Duodenal mucosa (tissue), 2 donors: ENCODE data around the gene SLC18A2.

Experiments used
- H3K27ac ChIP-seq: one replicate; pipeline ENCODE4 v1.7.0; 2013; ENCODE audit warnings: low read depth, low read length
- H3K27me3 ChIP-seq, 2 donors: one replicate each; pipeline ENCODE4 v1.7.0; 2013; ENCODE audit warnings: low read length in 2 of 2, control low read depth in 1 of 2; ENCODE audit not compliant: insufficient read depth in 2 of 2, control insufficient read depth in 1 of 2
- H3K36me3 ChIP-seq, 2 donors: one replicate each; pipeline ENCODE4 v1.7.0; 2013; ENCODE audit warnings: low read length in 2 of 2, control low read depth in 1 of 2; ENCODE audit not compliant: insufficient read depth in 2 of 2, control insufficient read depth in 1 of 2
- H3K4me1 ChIP-seq, 2 donors: one replicate each; pipeline ENCODE4 v1.7.0; 2013; ENCODE audit warnings: low read length in 2 of 2, control low read depth in 1 of 2; ENCODE audit not compliant: insufficient read depth in 2 of 2, control insufficient read depth in 1 of 2
- H3K4me3 ChIP-seq, 2 donors: one replicate each; pipeline ENCODE4 v1.7.0; 2013; ENCODE audit warnings: low read length in 2 of 2, low read depth in 1 of 2
- H3K9ac ChIP-seq, 2 donors: one replicate each; pipeline ENCODE4 v1.7.0; 2013; ENCODE audit warnings: low read length in 2 of 2, low read depth in 1 of 2
- H3K9me3 ChIP-seq, 2 donors: one replicate each; pipeline ENCODE4 v1.7.0; 2013; ENCODE audit warnings: low read length in 2 of 2, control low read depth in 1 of 2; ENCODE audit not compliant: control insufficient read depth in 1 of 2

The SLC18A2 gene

GRCh38 chr10:117250411-117250810 is 9.5 kb downstream of the SLC18A2 start:
- H3K4me3 ChIP-seq, result no peak overlapping the region
- no peaks in the 10 kb centered on the region for H3K4me1 ChIP-seq
- no peaks in the 10 kb centered on the region for H3K36me3 ChIP-seq
- no peak overlapping the region for H3K27ac ChIP-seq
- no peaks in the 10 kb centered on the region for H3K9me3 ChIP-seq
- no peak overlapping the region for H3K9ac ChIP-seq
- peaks cover 12 to 13% of the 10 kb centered on the region in 2 donors for H3K27me3 ChIP-seq

DNA sequence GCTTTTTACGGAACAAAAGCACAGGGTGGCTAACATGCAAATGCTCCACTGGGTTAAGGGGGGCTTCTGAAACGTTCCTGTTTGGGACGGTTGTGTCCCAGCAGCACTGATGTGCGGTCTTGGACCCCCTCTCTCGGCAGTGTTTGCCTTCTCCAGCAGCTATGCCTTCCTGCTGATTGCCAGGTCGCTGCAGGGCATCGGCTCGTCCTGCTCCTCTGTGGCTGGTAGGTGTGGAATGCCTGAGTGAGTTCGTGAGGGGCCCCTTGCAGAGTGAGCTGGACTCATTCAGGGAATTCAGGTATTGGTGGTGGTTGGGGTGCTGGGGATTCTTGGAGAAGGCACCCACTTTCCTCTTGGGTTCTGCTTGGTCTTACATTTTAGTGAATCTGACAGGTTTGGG is 13.0 kb downstream of the SLC18A2 start:
- no peaks in the 10 kb centered on the region for H3K36me3 ChIP-seq
- no peaks in the 10 kb centered on the region for H3K9me3 ChIP-seq
- peaks cover 5 to 11% of the 10 kb centered on the region in 2 donors for H3K27me3 ChIP-seq
- no peaks in the 10 kb centered on the region for H3K4me1 ChIP-seq
- no peak overlapping the region for H3K27ac ChIP-seq
- H3K4me3 ChIP-seq, result no peak overlapping the region
- no peak overlapping the region for H3K9ac ChIP-seq

GRCh38 chr10:117254338-117254737 is 13.4 kb downstream of the SLC18A2 start:
- Histone ChIP-seq H3K27ac (no peak overlapping the region), H3K9me3 (no peaks in the 10 kb centered on the region), H3K27me3 (peaks cover 6% of the 10 kb centered on the region in 2 donors), H3K36me3 (no peaks in the 10 kb centered on the region), H3K4me1 (peaks cover 0 to 2% of the 10 kb centered on the region in 2 donors), H3K9ac (no peak overlapping the region), H3K4me3 (no peak overlapping the region)

DNA sequence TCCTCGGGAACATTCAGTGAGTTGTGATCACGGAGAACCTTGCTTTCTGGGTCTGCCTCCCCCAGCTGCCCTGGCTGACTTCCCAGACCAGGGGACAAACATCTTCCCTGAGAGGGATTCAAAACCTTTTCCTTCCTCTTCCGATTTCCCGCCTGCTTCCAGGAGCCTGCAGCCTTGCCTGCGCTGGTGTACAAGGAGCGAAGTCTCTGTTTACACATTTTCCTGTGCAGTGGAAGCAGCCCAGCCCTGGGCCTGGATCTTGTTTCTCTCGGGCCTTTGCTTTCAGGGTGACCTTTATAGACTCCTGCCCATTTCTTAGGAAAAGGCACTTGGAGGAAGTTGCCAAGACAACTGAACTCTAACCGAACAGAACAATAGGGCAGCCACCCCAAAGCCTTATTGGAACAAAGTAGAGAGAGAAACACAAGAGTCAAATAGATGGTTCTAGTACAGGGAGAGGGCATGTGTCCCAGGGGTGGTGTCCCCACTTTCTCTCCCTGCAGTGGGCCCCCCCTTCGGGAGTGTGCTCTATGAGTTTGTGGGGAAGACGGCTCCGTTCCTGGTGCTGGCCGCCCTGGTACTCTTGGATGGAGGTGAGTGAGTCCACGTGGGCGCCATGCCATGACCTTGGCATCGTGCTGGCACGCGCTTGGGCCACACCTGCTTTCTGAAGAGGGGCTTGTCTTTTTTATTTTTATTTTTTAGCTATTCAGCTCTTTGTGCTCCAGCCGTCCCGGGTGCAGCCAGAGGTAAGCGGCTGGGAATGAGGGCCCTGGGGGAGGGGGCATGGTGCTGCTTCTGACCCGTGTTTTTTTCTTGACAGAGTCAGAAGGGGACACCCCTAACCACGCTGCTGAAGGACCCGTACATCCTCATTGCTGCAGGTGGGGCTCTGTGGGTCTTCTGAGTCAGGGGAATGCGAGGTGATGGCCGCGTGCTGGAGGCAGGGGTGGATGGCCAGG is 14.1 kb downstream of the SLC18A2 start:
- Histone ChIP-seq H3K36me3 (no peaks in the 10 kb centered on the region), H3K27me3 (peaks cover 6 to 8% of the 10 kb centered on the region in 2 donors)

GRCh38 chr10:117255835-117256460 is 15.0 kb downstream of the SLC18A2 start:
- peaks cover 3 to 12% of the 10 kb centered on the region in 2 donors for H3K27me3 ChIP-seq
- H3K4me3 ChIP-seq, result no peak overlapping the region
- H3K36me3 ChIP-seq, result no peaks in the 10 kb centered on the region
- no peaks in the 10 kb centered on the region for H3K9me3 ChIP-seq
- H3K4me1 ChIP-seq, result peaks cover 0 to 6% of the 10 kb centered on the region in 2 donors
- H3K27ac ChIP-seq, result no peak overlapping the region
- no peak overlapping the region for H3K9ac ChIP-seq

More for the DNA sequence above, 14.1 kb downstream of the SLC18A2 start:
- no peaks in the 10 kb centered on the region for H3K9me3 ChIP-seq
- no peak overlapping the region for H3K27ac ChIP-seq
- no peak overlapping the region for H3K9ac ChIP-seq
- H3K4me3 ChIP-seq, result no peak overlapping the region
- peaks cover 0 to 6% of the 10 kb centered on the region in 2 donors for H3K4me1 ChIP-seq

GRCh38 chr10:117256910-117257309 is 16.0 kb downstream of the SLC18A2 start:
- no peak overlapping the region for H3K4me3 ChIP-seq
- H3K36me3 ChIP-seq, result no peaks in the 10 kb centered on the region
- peaks cover 0 to 6% of the 10 kb centered on the region in 2 donors for H3K4me1 ChIP-seq
- no peak overlapping the region for H3K27ac ChIP-seq
- no peak overlapping the region for H3K9ac ChIP-seq
- no peaks in the 10 kb centered on the region for H3K9me3 ChIP-seq
- peaks cover 3 to 12% of the 10 kb centered on the region in 2 donors for H3K27me3 ChIP-seq

GRCh38 chr10:117257721-117258120 is 16.8 kb downstream of the SLC18A2 start:
- H3K36me3 ChIP-seq, result no peaks in the 10 kb centered on the region
- H3K9me3 ChIP-seq, result no peaks in the 10 kb centered on the region
- H3K4me1 ChIP-seq, result peaks cover 0 to 6% of the 10 kb centered on the region in 2 donors
- H3K4me3 ChIP-seq, result no peak overlapping the region
- H3K9ac ChIP-seq, result no peak overlapping the region
- no peak overlapping the region for H3K27ac ChIP-seq
- peaks cover 3 to 8% of the 10 kb centered on the region in 2 donors for H3K27me3 ChIP-seq

- H3K36me3 ChIP-seq, result no peaks in the 10 kb centered on the region
- H3K9me3 ChIP-seq, result no peaks in the 10 kb centered on the region
- H3K27me3 ChIP-seq, result peaks cover 3 to 8% of the 10 kb centered on the region in 2 donors
- no peak overlapping the region for H3K27ac ChIP-seq
- no peak overlapping the region for H3K9ac ChIP-seq
- peaks cover 0 to 6% of the 10 kb centered on the region in 2 donors for H3K4me1 ChIP-seq
- no peak overlapping the region for H3K4me3 ChIP-seq
Measured at GRCh38 chr10:117259279-117259678, 18.4 kb downstream of the SLC18A2 start.

DNA sequence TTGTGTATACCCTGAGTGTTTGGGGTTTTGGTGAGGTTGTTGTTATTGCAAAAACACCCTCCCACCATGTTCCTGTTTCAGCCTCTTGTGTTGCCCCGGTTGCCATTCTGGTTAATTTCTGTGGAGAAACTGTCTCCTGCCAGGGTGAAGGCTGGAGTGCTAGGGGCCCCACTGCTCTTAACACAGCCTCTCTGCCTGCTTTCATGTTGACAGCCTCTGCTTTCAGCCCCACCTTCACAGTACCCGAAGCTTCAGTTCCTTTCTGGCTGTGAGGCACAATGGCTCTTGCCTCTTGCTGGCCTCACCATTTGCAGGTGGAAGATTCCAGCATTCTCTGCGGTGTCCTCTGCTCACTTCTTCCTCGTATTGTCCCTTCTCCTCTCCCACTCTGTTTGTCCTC is 19.2 kb downstream of the SLC18A2 start:
- H3K4me1 ChIP-seq, result peaks cover 0 to 6% of the 10 kb centered on the region in 2 donors
- peaks cover 3 to 8% of the 10 kb centered on the region in 2 donors for H3K27me3 ChIP-seq
- no peak overlapping the region for H3K9ac ChIP-seq
- no peak overlapping the region for H3K27ac ChIP-seq
- no peak overlapping the region for H3K4me3 ChIP-seq
- H3K36me3 ChIP-seq, result no peaks in the 10 kb centered on the region
- H3K9me3 ChIP-seq, result no peaks in the 10 kb centered on the region

GRCh38 chr10:117261501-117261900 is 20.6 kb downstream of the SLC18A2 start:
- Histone ChIP-seq H3K36me3 (no peaks in the 10 kb centered on the region), H3K9me3 (no peaks in the 10 kb centered on the region), H3K4me3 (no peak overlapping the region), H3K9ac (no peak overlapping the region), H3K4me1 (peaks cover 0 to 6% of the 10 kb centered on the region in 2 donors), H3K27ac (no peak overlapping the region), H3K27me3 (peaks cover 3 to 8% of the 10 kb centered on the region in 2 donors)
